Thoracic aorta (tissue), 2 donors: Measurements from ENCODE around the gene PARD3. TPM values are rescaled to one million over a fixed set of nuclear protein-coding genes. Genes with fewer than 3 reads are reported as not detected.

Source experiments
- ATAC-seq: fragments of 150-250 bp; one replicate; pipeline ENCODE4 v1.8.0; 2017; ENCODE audit warnings: low read depth; ENCODE audit not compliant: insufficient number of reproducible peaks, low FRiP score
- DNase-seq: peaks from one replicate; pipeline ENCODE4 v3.0.0-alpha.2; 2020; ENCODE audit warnings: low spot score
- H3K27ac ChIP-seq, 2 donors: fragments of 200-600 bp; sonication (generic); 1 replicate in 1 of 2; 2 replicates in 1 of 2; pipeline ENCODE4 v1.5.1; 2016; ENCODE audit warnings: mild to moderate bottlenecking in 2 of 2, moderate library complexity in 2 of 2
- H3K27me3 ChIP-seq: fragments of 200-600 bp; sonication (generic); replicated peaks from 2 replicates; pipeline ENCODE4 v1.6.0; 2016; ENCODE audit warnings: mild to moderate bottlenecking; ENCODE audit not compliant: insufficient read depth
- H3K36me3 ChIP-seq: fragments of 200-600 bp; sonication (generic); one replicate; pipeline ENCODE4 v1.5.1; 2016
- H3K4me1 ChIP-seq, 2 donors: fragments of 200-600 bp; sonication (generic); 1 replicate in 1 of 2; 2 replicates in 1 of 2; pipeline versions ENCODE4 v1.5.1 to v1.6.0; 2016; ENCODE audit warnings: low read depth in 2 of 2, mild to moderate bottlenecking in 1 of 2; ENCODE audit not compliant: control insufficient read depth in 1 of 2
- H3K4me3 ChIP-seq: fragments of 200-600 bp; sonication (generic); 2 replicates; pipeline ENCODE4 v1.5.1; 2016; ENCODE audit warnings: mild to moderate bottlenecking
- H3K9me3 ChIP-seq: fragments of 200-600 bp; sonication (generic); 2 replicates; pipeline ENCODE4 v1.5.1; 2016
- total RNA-seq, 2 donors: library from RNA; depleted of rRNA; stranded (reverse); fragments of >200 nt; gene quantifications; one replicate each; pipeline versions ENCODE4 v1.1.0 to v1.2.3, GENCODE V29; 2016
- TF ChIP-seq, protein P1 (sequence below): fragments of 200-600 bp; sonication (generic); IDR thresholded peaks from one replicate; pipeline ENCODE4 v1.5.1; 2019; ENCODE audit warnings: antibody characterized with exemption

Gene PARD3
- total RNA-seq, 2 donors from 2014 or later = 16.7 to 34.5 TPM

DNA sequence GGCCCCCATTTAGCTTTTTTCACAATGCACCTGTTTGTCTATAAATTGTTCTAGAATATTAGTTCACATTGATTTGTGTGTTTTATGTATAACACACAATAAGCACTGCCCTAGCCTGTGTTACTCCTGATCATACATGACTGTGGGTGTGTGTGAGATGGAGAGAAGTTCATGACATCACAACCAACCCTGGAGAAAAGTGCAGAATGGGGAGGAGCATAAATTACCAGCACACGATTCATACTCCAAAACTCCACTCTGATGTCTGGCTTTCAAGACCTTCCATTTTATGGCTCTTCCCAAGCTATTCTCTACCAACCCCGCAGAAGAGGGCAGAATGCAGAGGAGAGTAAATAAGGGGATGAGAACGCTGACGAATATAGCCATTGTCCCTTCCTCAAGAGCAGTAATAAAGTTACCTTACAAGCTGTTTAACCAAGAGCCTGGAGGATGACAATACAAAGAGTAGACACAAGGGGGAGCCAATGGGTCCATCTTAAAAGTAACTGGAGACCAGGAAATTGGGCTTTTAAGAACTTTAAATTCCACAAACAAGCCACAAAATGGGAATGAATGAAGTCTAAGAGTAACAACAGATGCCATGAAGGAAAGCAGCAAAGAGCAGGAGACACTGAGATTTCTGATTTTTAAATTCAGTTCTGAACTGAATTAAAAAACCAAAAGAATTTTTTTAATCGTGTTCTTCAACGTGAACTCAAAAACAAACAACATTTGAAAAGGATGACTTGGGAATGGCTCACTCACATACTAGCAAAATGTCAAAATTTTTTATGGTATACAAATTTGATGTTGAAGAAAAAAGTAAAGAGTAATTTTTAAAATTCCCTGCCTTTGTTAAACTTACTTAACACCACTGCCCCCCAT lies 159.6 kb downstream of the PARD3 start:
- ATAC-seq (no peak), DNase-seq (no peak)
- Histone ChIP-seq H3K4me1 (no peaks in the 10 kb centered on the region), H3K36me3 (no peaks in the 10 kb centered on the region), H3K27ac (no peak overlapping the region), H3K9me3 (no peaks in the 10 kb centered on the region), H3K27me3 (no peaks in the 10 kb centered on the region), H3K4me3 (no peak overlapping the region)
- TF ChIP-seq, protein P1, sequence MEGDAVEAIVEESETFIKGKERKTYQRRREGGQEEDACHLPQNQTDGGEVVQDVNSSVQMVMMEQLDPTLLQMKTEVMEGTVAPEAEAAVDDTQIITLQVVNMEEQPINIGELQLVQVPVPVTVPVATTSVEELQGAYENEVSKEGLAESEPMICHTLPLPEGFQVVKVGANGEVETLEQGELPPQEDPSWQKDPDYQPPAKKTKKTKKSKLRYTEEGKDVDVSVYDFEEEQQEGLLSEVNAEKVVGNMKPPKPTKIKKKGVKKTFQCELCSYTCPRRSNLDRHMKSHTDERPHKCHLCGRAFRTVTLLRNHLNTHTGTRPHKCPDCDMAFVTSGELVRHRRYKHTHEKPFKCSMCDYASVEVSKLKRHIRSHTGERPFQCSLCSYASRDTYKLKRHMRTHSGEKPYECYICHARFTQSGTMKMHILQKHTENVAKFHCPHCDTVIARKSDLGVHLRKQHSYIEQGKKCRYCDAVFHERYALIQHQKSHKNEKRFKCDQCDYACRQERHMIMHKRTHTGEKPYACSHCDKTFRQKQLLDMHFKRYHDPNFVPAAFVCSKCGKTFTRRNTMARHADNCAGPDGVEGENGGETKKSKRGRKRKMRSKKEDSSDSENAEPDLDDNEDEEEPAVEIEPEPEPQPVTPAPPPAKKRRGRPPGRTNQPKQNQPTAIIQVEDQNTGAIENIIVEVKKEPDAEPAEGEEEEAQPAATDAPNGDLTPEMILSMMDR = peak; percentile 59

GRCh38 chr10:34654211-34654610 lies 160.9 kb downstream of the PARD3 start:
- no peak for ATAC-seq
- no peaks in the 10 kb centered on the region for H3K36me3 ChIP-seq
- H3K4me1 ChIP-seq = no peaks in the 10 kb centered on the region
- no peak for DNase-seq
- TF ChIP-seq, protein P1 = no peak
- no peak overlapping the region for H3K4me3 ChIP-seq
- no peaks in the 10 kb centered on the region for H3K9me3 ChIP-seq
- H3K27me3 ChIP-seq = no peaks in the 10 kb centered on the region
- no peak overlapping the region for H3K27ac ChIP-seq

GRCh38 chr10:34653530-34653929 lies 161.6 kb downstream of the PARD3 start:
- DNase-seq (no peak), ATAC-seq (no peak)
- Histone ChIP-seq H3K4me1 (no peaks in the 10 kb centered on the region), H3K36me3 (no peaks in the 10 kb centered on the region), H3K27ac (no peak overlapping the region), H3K27me3 (no peaks in the 10 kb centered on the region), H3K4me3 (no peak overlapping the region), H3K9me3 (no peaks in the 10 kb centered on the region)
- TF ChIP-seq, protein P1 = no peak

DNA sequence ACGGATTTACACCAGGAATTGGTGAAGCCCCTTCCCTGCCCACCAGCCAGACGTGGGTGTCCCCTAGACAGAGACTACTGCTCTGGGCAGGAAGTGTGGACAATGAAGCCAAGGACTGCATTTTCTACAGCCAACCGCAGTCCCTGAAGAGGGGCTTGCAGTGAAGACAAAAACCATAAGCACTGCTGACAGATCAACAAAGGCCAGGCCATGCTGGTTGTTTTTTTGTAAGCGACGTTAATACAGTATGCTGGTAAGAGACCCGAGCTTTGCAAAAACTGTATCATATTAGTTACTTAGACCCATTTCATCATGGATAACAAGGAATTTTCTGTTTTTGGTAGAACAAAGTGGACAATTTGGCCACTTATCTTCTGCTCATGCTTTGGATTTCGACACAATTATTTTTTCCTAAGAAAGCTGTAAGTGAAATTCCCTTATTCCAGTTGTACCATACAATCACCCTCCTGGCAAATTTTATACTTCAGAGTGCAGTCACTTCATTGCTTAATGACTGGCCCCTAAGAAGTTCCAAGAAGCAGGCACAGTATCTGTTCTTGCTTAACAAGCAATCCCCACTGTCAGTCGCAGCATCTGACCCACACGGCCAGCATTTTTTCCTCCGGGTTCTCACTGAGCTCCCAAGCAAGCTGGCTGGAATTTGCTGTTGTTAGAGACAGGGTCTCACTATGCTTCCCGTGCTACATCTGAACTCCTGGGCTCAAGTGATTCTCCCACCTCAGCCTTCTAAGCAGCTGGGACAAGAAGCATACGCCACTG lies 163.5 kb downstream of the PARD3 start:
- Histone ChIP-seq H3K4me3 (no peak overlapping the region), H3K27me3 (no peaks in the 10 kb centered on the region), H3K36me3 (no peaks in the 10 kb centered on the region), H3K4me1 (no peaks in the 10 kb centered on the region), H3K27ac (no peak overlapping the region), H3K9me3 (no peaks in the 10 kb centered on the region)
- TF ChIP-seq, protein P1 = no peak
- ATAC-seq (no peak), DNase-seq (no peak)

DNA sequence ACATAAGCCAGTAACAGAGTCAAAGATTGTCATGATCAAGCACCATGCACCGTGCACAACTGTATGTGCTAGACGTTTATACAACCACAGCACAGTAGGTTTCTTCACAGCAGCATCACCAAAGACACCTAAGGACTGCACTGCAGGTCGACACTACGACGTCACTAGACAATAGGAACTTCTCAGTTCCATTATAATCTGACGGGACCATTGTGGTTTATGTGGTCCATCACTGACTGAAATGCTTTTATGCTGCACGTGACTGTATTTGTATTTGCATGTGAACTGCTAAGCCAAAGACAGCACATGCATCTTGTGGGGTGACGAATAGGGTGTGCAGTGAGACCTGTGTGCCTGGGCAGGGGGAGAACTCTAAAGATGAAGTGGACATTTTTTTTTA lies 164.9 kb downstream of the PARD3 start:
- DNase-seq = no peak
- Histone ChIP-seq H3K27me3 (no peaks in the 10 kb centered on the region), H3K36me3 (no peaks in the 10 kb centered on the region), H3K4me1 (no peaks in the 10 kb centered on the region), H3K9me3 (no peaks in the 10 kb centered on the region), H3K4me3 (no peak overlapping the region), H3K27ac (no peak overlapping the region)
- no peak for ATAC-seq
- TF ChIP-seq, protein P1 = no peak
